K562 (cell line): ENCODE measurements around the gene HES3. TPM values are rescaled to one million over a fixed set of nuclear protein-coding genes. Genes with fewer than 3 reads are reported as not detected.
A peak's percentile ranks its signal among the peaks of the same experiment; 100 is the strongest.

Source experiments
- BMI1 ChIP-seq: fragments of 150-350 bp; IDR thresholded peaks from 2 replicates; pipeline ENCODE4 v1.6.1; 2014; ENCODE audit warnings: low read length
- CBFA2T3 ChIP-seq: fragments of 450-650 bp; IDR thresholded peaks from 2 replicates; pipeline ENCODE4 v1.6.1; 2017
- CREB1 ChIP-seq, 2 experiments: sonication (generic) in 1 of 2; formaldehyde crosslinking in 1 of 2; IDR thresholded peaks; 2 replicates each; pipeline versions ENCODE4 v1.6.1 to v1.8.0; 2012 to 2022; ENCODE audit warnings: inconsistent platforms in 1 of 2, mild to moderate bottlenecking in 1 of 2, missing genetic modification reagents in 1 of 2, moderate library complexity in 1 of 2
- EP400 ChIP-seq: fragments of 450-650 bp; IDR thresholded peaks from 2 replicates; pipeline ENCODE4 v1.6.1; 2017; ENCODE audit warnings: antibody characterized with exemption, mild to moderate bottlenecking, moderate library complexity
- GATA2 ChIP-seq: sonication (generic); formaldehyde crosslinking; IDR thresholded peaks from 2 replicates; pipeline ENCODE4 v1.4.0; 2020; ENCODE audit warnings: mild to moderate bottlenecking, missing genetic modification reagents
- HDAC2 ChIP-seq: fragments of 450-650 bp; IDR thresholded peaks from 2 replicates; pipeline ENCODE4 v1.6.1; 2016; ENCODE audit warnings: mild to moderate bottlenecking
- HMG20A ChIP-seq: fragments of 450-650 bp; formaldehyde crosslinking; conservative IDR thresholded peaks from 2 replicates; pipeline ENCODE4 v1.4.0; 2020; ENCODE audit warnings: mild to moderate bottlenecking, mixed read lengths
- IRF2 ChIP-seq: sonication (generic); formaldehyde crosslinking; IDR thresholded peaks from 2 replicates; pipeline ENCODE4 v1.8.1; 2022; ENCODE audit warnings: mild to moderate bottlenecking, missing genetic modification reagents
- KAT2B ChIP-seq: IDR thresholded peaks from one replicate; pipeline ENCODE4 v1.6.1; 2012; ENCODE audit warnings: low read depth, mild to moderate bottlenecking, control low read depth, inconsistent platforms, low read length, moderate library complexity
- MEIS2 ChIP-seq: fragments of 450-650 bp; IDR thresholded peaks from 2 replicates; pipeline ENCODE4 v1.6.1; 2014; ENCODE audit warnings: mild to moderate bottlenecking; ENCODE audit not compliant: partially characterized antibody
- NCOA4 ChIP-seq: fragments of 450-650 bp; IDR thresholded peaks from 2 replicates; pipeline ENCODE4 v1.6.1; 2018; ENCODE audit warnings: mild to moderate bottlenecking; ENCODE audit not compliant: partially characterized antibody
- NFE2 ChIP-seq: IDR thresholded peaks from 2 replicates; pipeline ENCODE4 v1.6.1; 2014; ENCODE audit warnings: antibody characterized with exemption, low read depth
- NFIC ChIP-seq: fragments of 450-650 bp; IDR thresholded peaks from 2 replicates; pipeline ENCODE4 v1.6.1; 2017; ENCODE audit warnings: mild to moderate bottlenecking, inconsistent platforms
- RFX1 ChIP-seq: fragments of 450-650 bp; IDR thresholded peaks from 2 replicates; pipeline ENCODE4 v1.6.1; 2016; ENCODE audit warnings: mild to moderate bottlenecking, moderate library complexity
- SMAD2 ChIP-seq: fragments of 150-350 bp; IDR thresholded peaks from 2 replicates; pipeline ENCODE4 v1.6.1; 2014; ENCODE audit warnings: low read depth, mild to moderate bottlenecking, low read length
- SMARCB1 ChIP-seq: IDR thresholded peaks from 2 replicates; pipeline ENCODE4 v1.6.1; 2011; ENCODE audit warnings: improper control_type of control experiment, low read depth; ENCODE audit not compliant: insufficient read length
- SMARCC2 ChIP-seq: fragments of 450-650 bp; IDR thresholded peaks from 2 replicates; pipeline ENCODE4 v1.6.1; 2017; ENCODE audit warnings: antibody characterized with exemption, moderate library complexity, mild to moderate bottlenecking, low read depth
- SP2 ChIP-seq: IDR thresholded peaks from 2 replicates; pipeline ENCODE4 v1.6.1; 2011; ENCODE audit warnings: mild to moderate bottlenecking, low read depth, low read length, moderate library complexity; ENCODE audit not compliant: poor library complexity, severe bottlenecking; ENCODE audit errors: extremely low read depth
- TAF1 ChIP-seq: IDR thresholded peaks from 2 replicates; pipeline ENCODE4 v1.6.1; 2011; ENCODE audit warnings: mild to moderate bottlenecking, low read length, moderate library complexity; ENCODE audit not compliant: insufficient read depth, control insufficient read depth, severe bottlenecking; ENCODE audit errors: extremely low read depth
- ZNF165 ChIP-seq: fragments of 250-450 bp; sonication (Bioruptor Pico); IDR thresholded peaks from 2 replicates; pipeline ENCODE4 v1.4.0; 2020; ENCODE audit warnings: borderline replicate concordance
- ZNF780A ChIP-seq: fragments of 250-450 bp; sonication (Bioruptor Pico); IDR thresholded peaks from 2 replicates; pipeline ENCODE4 v1.5.0; 2021; ENCODE audit warnings: mild to moderate bottlenecking
- ZNF79 ChIP-seq: fragments of 250-450 bp; sonication (Bioruptor Pico); IDR thresholded peaks from 2 replicates; pipeline ENCODE4 v1.4.0; 2020; ENCODE audit warnings: low read depth, mild to moderate bottlenecking, moderate library complexity
- polyA plus RNA-seq, 8 experiments: library from polyadenylated mRNA; depleted of rRNA in 4 of 8; stranded (reverse) in 5 of 8; unstranded in 3 of 8; fragments of >200 nt; fragmentation: Nextera tagmentation in 2 of 8; fragmentation: Illumina TruSeq in 1 of 8; extraction: Ambion mirVana in 2 of 8; extraction: Trizol in 1 of 8; gene quantifications; 2 replicates each; pipeline versions ENCODE4 v1.2.1 to v1.2.3, GENCODE V29; 2011 to 2014; ENCODE audit warnings: inconsistent platforms in 1 of 8, missing spikeins in 1 of 8
- total RNA-seq, 7 experiments: library from RNA; depleted of rRNA in 6 of 7; stranded (reverse); fragments of >200 nt in 6 of 7; fragmentation: Illumina TruSeq in 2 of 7; extraction: Trizol in 2 of 7; gene quantifications; 2 replicates each; pipeline versions ENCODE4 v1.2.1 to v1.2.3, GENCODE V29; 2011 to 2021; ENCODE audit warnings: low replicate concordance in 1 of 7
- TF ChIP-seq, protein P1 (sequence below): fragments of 450-650 bp; formaldehyde crosslinking; IDR thresholded peaks from 2 replicates; pipeline ENCODE4 v1.4.0; 2020; ENCODE audit warnings: mild to moderate bottlenecking, moderate library complexity
- TF ChIP-seq, protein P2 (sequence below): sonication (generic); formaldehyde crosslinking; IDR thresholded peaks from 2 replicates; pipeline ENCODE4 v1.8.0; 2022; ENCODE audit warnings: mild to moderate bottlenecking, missing genetic modification reagents

HES3 gene
- total and polyA plus RNA-seq, 9 of the 15 experiments (the other 6 are each of a cell fraction or from before 2014, with no cell fraction given): not detected

DNA sequence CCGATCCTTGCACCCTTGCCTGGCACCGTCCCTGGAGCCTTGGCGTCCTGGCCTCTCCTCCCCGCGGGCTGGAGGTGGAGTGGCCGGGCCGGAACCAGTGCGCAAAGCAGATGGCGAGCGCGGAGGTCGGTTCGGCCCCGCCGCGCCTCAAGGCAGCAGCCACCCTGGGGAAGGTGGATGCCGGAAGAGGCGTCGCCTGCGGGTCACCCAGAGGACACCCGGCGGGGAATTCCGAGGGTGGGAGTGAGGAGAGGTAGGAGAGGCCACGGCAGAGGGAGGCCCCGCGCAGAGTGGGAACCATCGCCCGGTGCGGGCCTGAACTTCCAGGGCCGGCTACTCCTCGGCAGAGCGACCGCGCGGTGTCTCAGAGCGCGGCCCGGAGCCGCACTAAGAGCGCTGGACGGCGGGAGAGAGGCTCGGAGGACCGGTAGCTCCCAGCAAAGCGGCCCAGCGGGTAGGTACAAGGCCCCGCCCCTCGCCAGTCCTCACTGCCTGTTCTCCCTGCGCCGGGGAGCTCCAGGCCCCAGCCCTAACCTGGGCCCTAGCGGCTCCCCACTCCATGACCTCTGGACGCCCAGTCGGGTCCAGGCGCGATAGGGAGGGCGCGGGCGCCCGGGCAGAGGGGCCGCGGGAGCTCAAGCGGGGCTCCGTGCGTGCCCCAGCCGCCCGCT lies 38.0 kb upstream of the HES3 start, which contains the start of gene RNF207 (continued):
- TF ChIP-seq, protein P1, sequence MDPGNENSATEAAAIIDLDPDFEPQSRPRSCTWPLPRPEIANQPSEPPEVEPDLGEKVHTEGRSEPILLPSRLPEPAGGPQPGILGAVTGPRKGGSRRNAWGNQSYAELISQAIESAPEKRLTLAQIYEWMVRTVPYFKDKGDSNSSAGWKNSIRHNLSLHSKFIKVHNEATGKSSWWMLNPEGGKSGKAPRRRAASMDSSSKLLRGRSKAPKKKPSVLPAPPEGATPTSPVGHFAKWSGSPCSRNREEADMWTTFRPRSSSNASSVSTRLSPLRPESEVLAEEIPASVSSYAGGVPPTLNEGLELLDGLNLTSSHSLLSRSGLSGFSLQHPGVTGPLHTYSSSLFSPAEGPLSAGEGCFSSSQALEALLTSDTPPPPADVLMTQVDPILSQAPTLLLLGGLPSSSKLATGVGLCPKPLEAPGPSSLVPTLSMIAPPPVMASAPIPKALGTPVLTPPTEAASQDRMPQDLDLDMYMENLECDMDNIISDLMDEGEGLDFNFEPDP: no peak
- TF ChIP-seq SMARCC2 (no peak), SMARCB1 (no peak), HMG20A (no peak), BMI1 (no peak), RFX1 (no peak), TAF1 (peak; percentile 24), MEIS2 (no peak), CREB1 (IDR thresholded peaks at IDR 0.05) (no peak), CREB1 (CRISPR knock-in tag; IDR thresholded peaks at IDR 0.05) (no peak), SP2 (no peak), SMAD2 (no peak), ZNF165 (CRISPR knock-in tag) (no peak), GATA2 (CRISPR knock-in tag) (no peak), IRF2 (CRISPR knock-in tag) (no peak), HDAC2 (no peak; the same call in 1 of the 2 replicates), ZNF79 (CRISPR knock-in tag) (no peak), NFIC (no peak), NCOA4 (no peak), EP400 (peak; percentile 52), CBFA2T3 (no peak), NFE2 (no peak), ZNF780A (CRISPR knock-in tag) (no peak), KAT2B (no peak)
- TF ChIP-seq, protein P2, sequence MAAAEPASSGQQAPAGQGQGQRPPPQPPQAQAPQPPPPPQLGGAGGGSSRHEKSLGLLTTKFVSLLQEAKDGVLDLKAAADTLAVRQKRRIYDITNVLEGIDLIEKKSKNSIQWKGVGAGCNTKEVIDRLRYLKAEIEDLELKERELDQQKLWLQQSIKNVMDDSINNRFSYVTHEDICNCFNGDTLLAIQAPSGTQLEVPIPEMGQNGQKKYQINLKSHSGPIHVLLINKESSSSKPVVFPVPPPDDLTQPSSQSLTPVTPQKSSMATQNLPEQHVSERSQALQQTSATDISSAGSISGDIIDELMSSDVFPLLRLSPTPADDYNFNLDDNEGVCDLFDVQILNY (CRISPR knock-in tag): no peak
